ENCODE results near the gene ARL9. TPM values are rescaled to one million over a fixed set of nuclear protein-coding genes. Genes with fewer than 3 reads are reported as not detected.
"Not testable (repeated sequence)": the region's sequence is repeated elsewhere in the genome, so short reads cannot be mapped to it uniquely, and the experiment has no call there.

Gene ARL9
- total RNA-seq, 2 experiments from 2014 or later = 0.17 TPM; not detected in 1

DNA sequence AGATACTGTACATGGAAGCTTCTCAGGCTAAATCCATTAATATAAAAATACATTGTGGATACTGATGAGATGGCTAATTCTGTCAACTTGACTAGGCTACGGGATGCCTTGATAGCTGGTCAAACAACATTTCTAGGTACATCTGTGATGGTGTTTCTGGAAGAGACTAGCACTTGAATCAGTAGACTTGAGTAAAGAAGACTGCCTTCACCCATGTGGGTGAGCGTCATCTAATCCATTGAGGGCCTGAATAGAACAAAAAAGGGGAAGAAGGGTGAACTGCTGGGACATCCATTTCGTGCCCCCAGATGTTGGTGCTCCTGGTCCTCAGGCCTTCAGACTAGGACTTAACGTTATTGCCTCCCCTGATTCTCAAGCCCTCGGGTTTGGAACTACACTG, 41.9 kb upstream of the ARL9 start:
- Mint-ChIP-seq H3K9me3 (no peaks in the 10 kb centered on the region), H3K36me3 (ENCODE audit: low read depth) (peaks cover 60% of the 10 kb centered on the region), H3K4me1 (ENCODE audit: low read depth) (peaks cover 54% of the 10 kb centered on the region), H3K27ac (no peak overlapping the region), H3K27me3 (no peaks in the 10 kb centered on the region), H3K4me3 (no peak overlapping the region)
- intact Hi-C loops (cut with DNase I, micrococcal nuclease) = loop anchor here in 1 of 2 experiments (2.0 to 10.0 kb wide), 3 partner anchors 23 to 521 kb away; partner anchors contain the start of gene CEP135
- ATAC-seq (ENCODE audit: poor library complexity) = no peak
- H3K27me3 ChIP-seq (ENCODE audit: control insufficient read depth in 1 of 2, insufficient read depth in 2 of 2, low read length in 2 of 2) = no peaks in the 10 kb centered on the region
- H3K9me3 ChIP-seq (ENCODE audit: control insufficient read depth in 1 of 2, insufficient read depth in 1 of 2, low read length in 2 of 2) = no peaks in the 10 kb centered on the region
- TF ChIP-seq, protein P1, sequence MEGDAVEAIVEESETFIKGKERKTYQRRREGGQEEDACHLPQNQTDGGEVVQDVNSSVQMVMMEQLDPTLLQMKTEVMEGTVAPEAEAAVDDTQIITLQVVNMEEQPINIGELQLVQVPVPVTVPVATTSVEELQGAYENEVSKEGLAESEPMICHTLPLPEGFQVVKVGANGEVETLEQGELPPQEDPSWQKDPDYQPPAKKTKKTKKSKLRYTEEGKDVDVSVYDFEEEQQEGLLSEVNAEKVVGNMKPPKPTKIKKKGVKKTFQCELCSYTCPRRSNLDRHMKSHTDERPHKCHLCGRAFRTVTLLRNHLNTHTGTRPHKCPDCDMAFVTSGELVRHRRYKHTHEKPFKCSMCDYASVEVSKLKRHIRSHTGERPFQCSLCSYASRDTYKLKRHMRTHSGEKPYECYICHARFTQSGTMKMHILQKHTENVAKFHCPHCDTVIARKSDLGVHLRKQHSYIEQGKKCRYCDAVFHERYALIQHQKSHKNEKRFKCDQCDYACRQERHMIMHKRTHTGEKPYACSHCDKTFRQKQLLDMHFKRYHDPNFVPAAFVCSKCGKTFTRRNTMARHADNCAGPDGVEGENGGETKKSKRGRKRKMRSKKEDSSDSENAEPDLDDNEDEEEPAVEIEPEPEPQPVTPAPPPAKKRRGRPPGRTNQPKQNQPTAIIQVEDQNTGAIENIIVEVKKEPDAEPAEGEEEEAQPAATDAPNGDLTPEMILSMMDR (IDR thresholded peaks at IDR 0.05) = no peak
- CTCF ChIA-PET = interaction anchor here (0.9 kb wide), 1 partner anchor 18 kb away, joined by 3 read pairs; no protein-coding TSS in a partner anchor
- peaks cover 26% of the 10 kb centered on the region for H3K36me3 ChIP-seq (ENCODE audit: insufficient read depth, low read length)
- no peak overlapping the region for H3K27ac ChIP-seq (ENCODE audit: low read depth in 1 of 2, low read length in 2 of 2)
- POLR2A ChIA-PET = interaction anchor here (0.7 kb wide), 1 partner anchor 489 kb away, joined by 3 read pairs; no protein-coding TSS in a partner anchor
- no peak for DNase-seq
- peaks cover 26% of the 10 kb centered on the region for H3K4me1 ChIP-seq (ENCODE audit: insufficient read depth, low read length)
- H3K4me3 ChIP-seq (ENCODE audit: low read length) = no peak overlapping the region

DNA sequence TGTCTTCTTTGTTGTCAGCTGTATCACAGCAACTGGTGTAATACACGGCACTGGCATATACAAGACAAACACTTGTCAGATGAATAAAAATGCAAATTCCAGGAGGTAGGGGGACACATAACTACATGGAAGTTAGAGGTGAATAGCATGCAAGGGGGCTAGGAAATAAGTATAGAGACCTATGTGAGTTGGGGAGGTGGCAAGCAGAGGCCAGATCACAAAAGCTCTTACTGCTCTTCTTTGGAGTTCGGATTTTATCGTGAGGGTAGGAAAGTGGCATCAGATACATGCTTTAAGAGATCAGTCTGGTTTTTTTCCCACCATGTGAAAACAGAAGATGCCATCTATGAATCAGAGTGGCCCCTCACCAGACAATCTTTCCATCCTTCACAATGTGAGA, 41.0 kb upstream of the ARL9 start:
- Mint-ChIP-seq H3K27me3 (no peaks in the 10 kb centered on the region), H3K36me3 (ENCODE audit: low read depth) (peaks cover 56% of the 10 kb centered on the region), H3K9me3 (no peaks in the 10 kb centered on the region), H3K27ac (peak overlapping the region; percentile 3), H3K4me3 (peak overlapping the region; percentile 56), H3K4me1 (ENCODE audit: low read depth) (peaks cover 62% of the 10 kb centered on the region)
- Histone ChIP-seq H3K36me3 (ENCODE audit: insufficient read depth, low read length) (peaks cover 20% of the 10 kb centered on the region), H3K4me1 (ENCODE audit: insufficient read depth, low read length) (peaks cover 26% of the 10 kb centered on the region), H3K27ac (ENCODE audit: low read depth in 1 of 2, low read length in 2 of 2) (no peak overlapping the region), H3K4me3 (ENCODE audit: low read length) (no peak overlapping the region), H3K9me3 (ENCODE audit: control insufficient read depth in 1 of 2, insufficient read depth in 1 of 2, low read length in 2 of 2) (no peaks in the 10 kb centered on the region), H3K27me3 (ENCODE audit: control insufficient read depth in 1 of 2, insufficient read depth in 2 of 2, low read length in 2 of 2) (no peaks in the 10 kb centered on the region)
- intact Hi-C loops (cut with DNase I, micrococcal nuclease) = loop anchor here in 1 of 2 experiments (2.0 to 10.0 kb wide), 3 partner anchors 24 to 520 kb away; partner anchors contain the start of gene CEP135
- DNase-seq = no peak
- POLR2A ChIA-PET = interaction anchor here (1.3 to 2.8 kb wide), 2 partner anchors 28 to 77 kb away, joined by 4 to 47 read pairs; partner anchors contain the start of genes AASDH, PAICS and PPAT
- CTCF ChIA-PET = interaction anchor here (0.6 to 0.9 kb wide), 2 partner anchors 19 to 75 kb away, joined by 3 read pairs; no protein-coding TSS in a partner anchor
- ATAC-seq (ENCODE audit: poor library complexity) = no peak
- TF ChIP-seq, protein P1 (IDR thresholded peaks at IDR 0.05) = no peak

DNA sequence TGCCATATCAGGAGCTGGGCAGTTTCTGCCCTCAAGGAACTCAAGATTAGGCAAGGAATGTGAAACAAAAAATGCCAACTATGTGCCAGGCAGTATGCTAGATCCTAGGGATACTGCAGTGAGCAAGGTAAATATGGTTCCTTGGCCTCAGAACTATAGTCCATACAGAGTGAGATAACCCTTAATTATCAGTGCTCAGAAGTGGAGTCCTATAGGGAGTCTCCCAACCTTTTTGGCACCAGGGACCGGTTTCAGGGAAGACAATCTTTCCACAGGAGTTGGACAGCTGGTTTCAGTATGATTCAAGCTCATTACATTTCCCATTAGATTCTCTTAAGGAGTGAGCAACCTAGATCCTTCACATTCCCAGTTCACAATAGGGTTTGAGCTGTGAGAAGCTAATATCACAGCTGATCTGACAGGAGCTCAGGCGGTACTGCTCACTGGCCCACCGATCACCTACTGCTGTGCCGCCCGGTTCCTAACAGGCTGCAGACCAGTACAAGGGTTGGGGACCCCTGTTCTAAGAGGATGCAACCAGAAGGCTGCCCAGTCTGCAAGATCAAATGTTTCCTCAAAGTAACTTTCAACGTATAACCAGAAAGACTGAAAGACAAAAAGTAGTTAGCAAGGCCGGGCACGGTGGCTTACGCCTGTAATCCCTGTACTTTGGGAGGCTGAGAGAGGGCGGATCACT, 39.8 kb upstream of the ARL9 start:
- DNase-seq = peak in 1 of 14 experiments; percentile 2
- no peaks in the 10 kb centered on the region for H3K27me3 Mint-ChIP-seq
- peak overlapping the region; percentile 95 for H3K4me3 Mint-ChIP-seq
- ATAC-seq (ENCODE audit: poor library complexity) = no peak
- H3K4me3 ChIP-seq (ENCODE audit: low read length) = peak overlapping the region; percentile 93
- no peaks in the 10 kb centered on the region for H3K9me3 Mint-ChIP-seq
- H3K27me3 ChIP-seq (ENCODE audit: control insufficient read depth in 1 of 2, insufficient read depth in 2 of 2, low read length in 2 of 2) = no peaks in the 10 kb centered on the region
- peaks cover 26% of the 10 kb centered on the region for H3K4me1 ChIP-seq (ENCODE audit: insufficient read depth, low read length)
- H3K9me3 ChIP-seq (ENCODE audit: control insufficient read depth in 1 of 2, insufficient read depth in 1 of 2, low read length in 2 of 2) = no peaks in the 10 kb centered on the region
- intact Hi-C loops (cut with DNase I, micrococcal nuclease) = loop anchor here (2.0 to 10.0 kb wide), 7 partner anchors 25 to 521 kb away; partner anchors contain the start of genes AASDH (in 1 of the 2) and CEP135 (in 1 of the 2)
- TF ChIP-seq, protein P1 (IDR thresholded peaks at IDR 0.05) = no peak
- H3K4me1 Mint-ChIP-seq (ENCODE audit: low read depth) = peaks cover 68% of the 10 kb centered on the region
- no peak overlapping the region for H3K27ac ChIP-seq (ENCODE audit: low read depth in 1 of 2, low read length in 2 of 2)
- CTCF ChIA-PET = interaction anchor here (0.6 to 1.9 kb wide), 3 partner anchors 30 to 373 kb away, joined by 3 to 8 read pairs (median 4); partner anchors contain the start of genes PAICS and PPAT
- H3K27ac Mint-ChIP-seq = peak overlapping the region; percentile 96
- H3K36me3 ChIP-seq (ENCODE audit: insufficient read depth, low read length) = peaks cover 14% of the 10 kb centered on the region
- POLR2A ChIA-PET = interaction anchor here (0.7 to 2.8 kb wide), 5 partner anchors 13 to 79 kb away, joined by 3 to 47 read pairs (median 4); partner anchors contain the start of genes AASDH, PAICS and PPAT
- peaks cover 52% of the 10 kb centered on the region for H3K36me3 Mint-ChIP-seq (ENCODE audit: low read depth)

- intact Hi-C loops (cut with DNase I, micrococcal nuclease) = loop anchor here (5.0 to 10.0 kb wide), 6 partner anchors 39 to 522 kb away; partner anchors contain the start of genes AASDH (in 1 of the 2) and CEP135 (in 1 of the 2)
- not testable (repeated sequence) for H3K9me3 Mint-ChIP-seq
Measured at GRCh38 chr4:56466296-56466761, 39.3 kb upstream of the ARL9 start.

More at GRCh38 chr4:56466296-56466761, 39.3 kb upstream of the ARL9 start:
- ATAC-seq (ENCODE audit: poor library complexity) = peak; percentile 18
- Mint-ChIP-seq H3K36me3 (ENCODE audit: low read depth) (peaks cover 49% of the 10 kb centered on the region), H3K4me3 (peak overlapping the region; percentile 95), H3K27ac (peak overlapping the region; percentile 96), H3K4me1 (ENCODE audit: low read depth) (peaks cover 68% of the 10 kb centered on the region)
- H3K27me3 Mint-ChIP-seq; H3K27me3 ChIP-seq (ENCODE audit: control insufficient read depth in 1 of 2, insufficient read depth in 2 of 2, low read length in 2 of 2); H3K9me3 ChIP-seq (ENCODE audit: control insufficient read depth in 1 of 2, insufficient read depth in 1 of 2, low read length in 2 of 2): not testable (repeated sequence)
- CTCF ChIA-PET = interaction anchor here (0.6 to 1.9 kb wide), 3 partner anchors 31 to 1038 kb away, joined by 3 to 8 read pairs (median 4); partner anchors contain the start of genes PAICS and PPAT
- POLR2A ChIA-PET = interaction anchor here (0.7 to 2.8 kb wide), 7 partner anchors 14 to 443 kb away, joined by 3 to 47 read pairs (median 4); partner anchors contain the start of genes AASDH, PAICS and PPAT
- Histone ChIP-seq H3K27ac (ENCODE audit: low read depth in 1 of 2, low read length in 2 of 2) (peak overlapping the region in 1 of 2 donors; percentile 94), H3K4me1 (ENCODE audit: insufficient read depth, low read length) (peaks cover 26% of the 10 kb centered on the region), H3K4me3 (ENCODE audit: low read length) (peak overlapping the region; percentile 93), H3K36me3 (ENCODE audit: insufficient read depth, low read length) (peaks cover 19% of the 10 kb centered on the region)
- DNase-seq = peak in 3 of 14 experiments; percentile 9 to 47 (median 44)

Measured in CD4-positive, alpha-beta T cell (primary cell).